NB4 (cell line): ENCODE data around the gene INPP5E.

Source experiments
- MYC ChIP-seq: IDR thresholded peaks from 2 replicates; pipeline ENCODE4 v1.6.1; 2011; ENCODE audit warnings: low read depth, low read length
- TF ChIP-seq, protein P1 (sequence below): IDR thresholded peaks from one replicate; pipeline ENCODE4 v1.5.1; 2012; ENCODE audit warnings: low read depth, low read length

DNA sequence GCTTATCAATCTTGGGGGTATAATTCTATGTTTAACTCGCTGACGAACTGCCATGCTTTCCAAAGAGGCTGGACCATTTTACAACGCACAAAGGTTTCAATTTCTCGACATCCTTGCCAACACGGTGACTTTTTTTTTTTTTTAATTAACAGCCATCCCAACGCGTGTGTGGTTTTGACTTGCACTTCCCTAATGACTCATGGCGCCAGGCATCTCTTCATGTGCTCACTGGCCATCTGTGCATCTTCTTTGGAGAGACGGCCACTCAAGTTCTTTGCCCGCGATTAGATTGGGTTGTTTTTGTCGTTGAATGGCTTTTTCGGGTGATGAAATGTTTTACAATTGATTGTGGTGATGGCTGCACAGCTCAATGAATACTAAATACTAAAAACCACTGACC lies 53.6 kb downstream of the INPP5E start:
- TF ChIP-seq, protein P1, sequence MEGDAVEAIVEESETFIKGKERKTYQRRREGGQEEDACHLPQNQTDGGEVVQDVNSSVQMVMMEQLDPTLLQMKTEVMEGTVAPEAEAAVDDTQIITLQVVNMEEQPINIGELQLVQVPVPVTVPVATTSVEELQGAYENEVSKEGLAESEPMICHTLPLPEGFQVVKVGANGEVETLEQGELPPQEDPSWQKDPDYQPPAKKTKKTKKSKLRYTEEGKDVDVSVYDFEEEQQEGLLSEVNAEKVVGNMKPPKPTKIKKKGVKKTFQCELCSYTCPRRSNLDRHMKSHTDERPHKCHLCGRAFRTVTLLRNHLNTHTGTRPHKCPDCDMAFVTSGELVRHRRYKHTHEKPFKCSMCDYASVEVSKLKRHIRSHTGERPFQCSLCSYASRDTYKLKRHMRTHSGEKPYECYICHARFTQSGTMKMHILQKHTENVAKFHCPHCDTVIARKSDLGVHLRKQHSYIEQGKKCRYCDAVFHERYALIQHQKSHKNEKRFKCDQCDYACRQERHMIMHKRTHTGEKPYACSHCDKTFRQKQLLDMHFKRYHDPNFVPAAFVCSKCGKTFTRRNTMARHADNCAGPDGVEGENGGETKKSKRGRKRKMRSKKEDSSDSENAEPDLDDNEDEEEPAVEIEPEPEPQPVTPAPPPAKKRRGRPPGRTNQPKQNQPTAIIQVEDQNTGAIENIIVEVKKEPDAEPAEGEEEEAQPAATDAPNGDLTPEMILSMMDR, result no peak
- peak; percentile 88 for TF ChIP-seq MYC
